Left cardiac atrium (tissue), 4 donors: ENCODE results near the gene MFAP4. TPM values are rescaled to one million over a fixed set of nuclear protein-coding genes. Genes with fewer than 3 reads are reported as not detected.

Experiments
- ATAC-seq, 2 donors: fragments of 200-7000 bp; cut with Tn5 transposase; one replicate each; pipeline ENCODE4 v1.9.1; 2020; ENCODE audit warnings: mild to moderate bottlenecking in 2 of 2, moderate library complexity in 2 of 2
- DNase-seq: peaks from one replicate; pipeline ENCODE4 v3.0.0-alpha.2; 2020
- intact Hi-C, 2 donors: fragments of 100-400 bp; cut with DNase I; formaldehyde crosslinking; loops; one replicate each; pipeline versions ENCODE4 v1.14.1 to v1.15.1; 2022 to 2023
- long read RNA-seq: library from polyadenylated mRNA; unstranded; transcript quantifications from one replicate; pipeline ENCODE4 v2.0.0, GENCODE V29; 2021
- total RNA-seq, 2 donors: library from RNA; stranded (reverse); fragmentation: NEBNext Ultra II Directional; extraction: Animal tissue kit (Norgen Biotek cat#: 25700); gene quantifications; one replicate each; pipeline ENCODE4 v1.2.1, GENCODE V29; 2021
- donor health status: DM: no; HTN: yes; CAD: no.
- donor health status: DM: no; HTN: yes; CAD: no; lungs with severe emphysema.
- donor health status: DM: yes; HTN: yes; CAD: no.
- donor health status: Dilated cardiomyopathy.

The MFAP4 gene, protein sequence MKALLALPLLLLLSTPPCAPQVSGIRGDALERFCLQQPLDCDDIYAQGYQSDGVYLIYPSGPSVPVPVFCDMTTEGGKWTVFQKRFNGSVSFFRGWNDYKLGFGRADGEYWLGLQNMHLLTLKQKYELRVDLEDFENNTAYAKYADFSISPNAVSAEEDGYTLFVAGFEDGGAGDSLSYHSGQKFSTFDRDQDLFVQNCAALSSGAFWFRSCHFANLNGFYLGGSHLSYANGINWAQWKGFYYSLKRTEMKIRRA
- total RNA-seq = 100 to 1,000 TPM in 1 of 2 donors, 10 to 100 TPM in 1; 44.8 to 104 TPM
- long read RNA-seq, transcript MFAP4-201 (6 exons, 1,873 nt) = major isoform, 34 of 37 reads
- long read RNA-seq, partial matches to known transcripts = 2 of 37 reads
- long read RNA-seq, other reads (novel, unspliced or antisense) = 0 of 37 reads

DNA sequence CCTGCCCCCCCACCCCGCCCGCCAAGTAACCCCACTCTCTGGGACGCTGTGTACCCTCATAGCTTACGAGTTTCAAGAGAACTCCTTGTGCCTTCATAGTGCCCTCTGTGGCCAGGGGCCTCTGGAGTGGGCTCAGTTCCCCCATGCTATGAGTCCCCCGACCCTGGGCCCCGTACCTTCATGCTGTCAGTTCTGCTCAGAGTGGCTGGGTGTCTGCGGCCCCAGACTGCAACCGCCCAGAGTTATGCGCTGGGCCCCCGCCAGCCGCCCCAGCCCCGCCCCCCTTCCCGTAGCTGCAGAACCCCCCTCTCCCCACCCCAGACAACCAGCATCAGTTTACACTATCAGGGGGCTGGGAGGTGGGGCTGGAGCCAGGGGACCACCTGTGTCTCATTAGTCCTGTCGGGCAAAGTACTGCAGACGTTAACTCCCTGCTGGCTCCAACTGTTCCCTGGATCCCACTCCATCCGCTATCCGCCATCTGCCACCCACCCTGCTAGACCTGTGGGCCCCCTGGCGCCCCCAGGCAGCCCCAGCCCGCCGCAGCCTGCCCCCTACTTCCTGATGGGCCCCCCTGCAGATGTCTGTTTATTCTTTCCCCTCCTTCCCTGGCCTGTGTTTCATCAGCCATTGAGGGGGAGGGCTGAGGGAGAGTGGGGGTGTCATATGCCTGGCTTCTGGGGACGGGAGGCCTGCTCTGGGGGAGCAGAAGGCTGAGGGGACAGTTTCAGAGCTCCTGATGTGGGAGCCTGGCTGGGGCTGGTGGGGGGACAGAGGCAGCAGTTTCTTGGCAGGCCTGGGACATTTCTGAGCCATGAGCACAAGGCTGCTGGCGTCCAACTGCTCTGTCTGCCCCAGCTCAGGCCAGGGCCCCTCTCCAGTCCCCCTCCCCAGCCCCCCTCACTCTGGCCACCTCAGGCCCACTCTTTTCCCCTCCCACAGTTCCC is at the start of gene MFAP4:
MFAP4 (minus strand) TSS at position 217 of the 947 bp plus-strand sequence; CDS start at position 182, 35 bp downstream.
- ATAC-seq (peak; percentile 62 to 76), DNase-seq (peak; percentile 72)
- intact Hi-C loops = no loop called here

DNA sequence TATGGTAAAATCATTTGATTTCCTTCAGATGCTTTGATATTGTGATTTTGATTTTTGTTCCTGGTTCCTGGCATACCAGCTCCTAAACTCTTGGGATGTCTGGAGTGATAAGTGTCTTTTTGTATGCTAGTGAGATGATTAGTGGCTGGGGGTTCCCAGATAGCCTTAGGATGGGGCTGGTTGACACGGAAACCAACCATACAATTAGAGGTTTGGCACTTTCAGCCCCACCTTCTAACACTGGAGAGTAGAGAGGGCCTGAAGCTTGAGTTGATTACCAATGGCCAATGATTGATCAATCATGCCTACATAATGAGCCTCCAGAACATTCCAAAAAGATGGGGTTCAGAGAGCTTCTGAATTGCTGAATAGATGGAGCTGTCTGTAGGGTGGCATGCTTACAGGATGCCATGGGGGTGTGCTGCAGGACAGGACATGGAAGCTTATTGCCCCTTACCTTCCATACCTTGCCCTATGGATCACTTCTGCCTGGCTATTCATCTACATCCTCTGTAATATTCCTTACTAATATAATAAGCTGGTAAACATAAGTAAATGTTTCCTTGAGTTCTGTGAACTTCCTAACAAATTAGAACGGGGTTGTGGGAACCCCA is 46.8 kb upstream of the MFAP4 start:
- intact Hi-C loops = no loop called here
- ATAC-seq = no peak
- DNase-seq = no peak

DNA sequence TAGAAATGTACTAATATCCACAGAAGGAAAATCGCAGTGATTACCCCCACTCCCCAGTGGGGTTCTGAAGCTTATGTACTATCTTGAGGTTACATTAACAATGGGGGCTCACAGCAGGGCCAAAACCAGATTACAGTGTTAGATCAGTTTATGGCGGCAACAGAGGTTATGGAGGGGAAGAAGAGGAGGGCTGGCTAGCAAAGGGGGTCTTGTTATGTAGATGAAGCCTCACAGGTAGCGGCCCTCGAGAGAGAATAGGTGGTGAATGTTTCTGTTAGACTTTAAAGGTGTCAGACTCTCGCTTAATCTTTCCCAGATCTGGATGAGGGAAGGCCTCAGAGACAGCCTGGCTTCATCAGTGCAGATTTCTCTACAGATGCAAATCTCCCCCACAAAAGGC is 46.3 kb upstream of the MFAP4 start:
- no peak for ATAC-seq

DNA sequence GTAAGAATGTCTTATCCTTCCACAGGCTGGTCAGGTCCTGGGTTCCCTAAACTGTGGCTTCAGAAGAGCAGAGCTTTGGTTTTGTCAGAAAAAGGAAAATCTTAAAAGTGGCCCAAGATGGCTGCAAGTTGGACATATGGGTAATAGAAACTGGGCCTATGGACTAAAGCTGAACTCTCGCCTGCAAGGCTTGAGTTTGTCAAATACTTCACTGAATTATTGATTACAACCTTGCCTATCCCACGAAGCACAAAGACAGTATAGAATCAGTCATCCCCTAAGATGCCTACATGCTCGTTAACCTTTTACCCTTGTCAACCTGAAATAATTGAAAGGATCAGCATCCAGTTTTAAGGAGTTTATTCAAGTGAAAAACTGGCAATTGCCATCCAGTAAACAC is 44.7 kb upstream of the MFAP4 start:
- DNase-seq (no peak), ATAC-seq (no peak)
- intact Hi-C loops = no loop called here

More for the DNA sequence above, 46.3 kb upstream of the MFAP4 start:
- intact Hi-C loops = no loop called here
- DNase-seq = no peak

DNA sequence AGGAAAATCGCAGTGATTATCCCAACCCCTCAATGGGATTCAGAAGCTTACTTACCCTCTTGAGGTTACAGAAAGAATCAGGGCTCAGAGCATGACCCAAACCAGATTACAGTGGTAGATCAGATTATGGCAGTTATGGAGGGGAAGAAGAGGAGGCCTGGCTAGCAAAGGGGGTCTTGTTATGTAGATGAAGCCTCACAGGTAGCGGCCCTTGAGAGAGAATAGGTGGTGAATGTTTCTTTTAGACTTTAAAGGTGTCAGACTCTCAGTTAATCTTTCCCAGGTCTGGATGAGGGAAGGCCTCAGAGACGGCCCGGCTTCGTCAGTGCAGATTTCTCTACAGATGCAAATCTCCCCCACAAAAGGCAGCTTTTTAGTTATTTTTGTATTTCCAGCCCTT is 39.6 kb upstream of the MFAP4 start:
- intact Hi-C loops = no loop called here
- DNase-seq = no peak
- no peak for ATAC-seq

GRCh38 chr17:19424934-19425868 is 38.2 kb upstream of the MFAP4 start:
- ATAC-seq = peak in 1 of 2 donors; percentile 33
- DNase-seq = no peak
- intact Hi-C loops = no loop called here

DNA sequence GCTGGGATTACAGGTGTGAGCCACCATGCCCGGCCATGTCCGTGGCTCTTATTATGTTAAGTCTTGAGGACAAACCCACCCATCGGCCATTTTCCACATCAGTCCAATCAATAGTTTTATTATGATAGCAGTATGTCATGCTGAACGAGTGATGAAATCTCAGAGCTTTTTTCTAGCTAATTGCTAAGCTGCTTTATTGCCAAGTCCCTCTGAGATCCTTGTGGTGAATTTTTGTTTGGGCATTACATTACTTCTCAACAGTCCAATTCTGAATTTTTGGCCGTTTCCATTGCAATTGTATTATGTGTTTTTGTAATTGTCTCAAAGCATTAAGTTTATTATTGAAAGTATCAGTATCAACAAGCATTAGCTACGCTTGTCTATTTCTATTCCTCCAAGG is 34.9 kb upstream of the MFAP4 start:
- ATAC-seq = no peak

GRCh38 chr17:19421219-19421618 is 34.2 kb upstream of the MFAP4 start:
- ATAC-seq (no peak), DNase-seq (no peak)
- intact Hi-C loops = no loop called here

More for the DNA sequence above, 34.9 kb upstream of the MFAP4 start:
- no peak for DNase-seq
- intact Hi-C loops = no loop called here

GRCh38 chr17:19418251-19418992 is 31.4 kb upstream of the MFAP4 start:
- ATAC-seq (peak in 1 of 2 donors; percentile 68), DNase-seq (peak; percentile 37)
- intact Hi-C loops = no loop called here

- ATAC-seq (no peak), DNase-seq (no peak)
- intact Hi-C loops = no loop called here
These were observed 30.6 kb upstream of the MFAP4 start for GRCh38 chr17:19417611-19418010.

DNA sequence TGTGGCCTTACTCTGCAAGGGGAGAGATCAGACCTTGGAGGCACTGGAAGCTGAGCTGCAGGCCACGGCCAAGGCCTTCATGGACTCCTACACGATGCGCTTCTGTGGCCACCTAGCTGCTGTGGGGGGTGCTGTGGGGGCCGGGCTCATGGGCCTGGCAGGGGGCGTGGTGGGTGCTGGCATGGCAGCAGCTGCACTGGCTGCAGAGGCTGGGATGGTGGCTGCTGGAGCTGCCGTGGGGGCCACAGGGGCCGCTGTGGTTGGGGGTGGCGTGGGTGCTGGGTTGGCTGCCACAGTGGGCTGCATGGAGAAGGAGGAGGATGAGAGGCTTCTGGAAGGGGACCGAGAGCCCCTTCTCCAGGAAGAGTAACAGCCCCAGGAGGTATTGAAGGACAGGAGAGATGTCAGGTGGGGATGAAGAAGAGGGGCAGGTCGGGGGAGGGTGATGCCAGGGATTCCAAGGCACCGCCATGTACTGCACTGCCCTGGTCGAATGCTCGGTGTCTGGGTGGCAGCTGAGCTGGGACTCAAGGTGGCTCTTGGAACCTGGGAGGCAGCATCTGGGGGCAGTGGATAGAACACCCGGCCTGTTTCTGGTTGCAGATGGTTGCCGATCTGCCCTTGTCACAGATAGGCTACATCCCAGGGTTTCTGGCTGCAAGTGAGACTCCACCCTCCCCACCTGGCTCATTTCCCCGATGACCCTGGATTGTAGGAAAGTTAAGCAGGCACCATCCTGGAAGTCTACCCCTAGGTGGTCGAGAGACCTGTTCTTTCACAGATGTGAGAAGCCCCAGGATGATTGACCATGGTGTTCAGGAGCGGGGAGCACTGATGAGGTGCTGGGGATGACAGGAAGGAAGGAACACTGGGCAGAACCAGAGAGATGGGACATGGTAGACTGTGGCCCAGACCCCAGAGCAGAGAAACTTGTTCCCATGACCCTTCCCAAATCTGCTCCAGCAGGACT is 29.1 kb upstream of the MFAP4 start:
- no peak for ATAC-seq
- intact Hi-C loops = no loop called here
- DNase-seq = no peak

- DNase-seq = no peak
- intact Hi-C loops = no loop called here
- ATAC-seq = no peak
These were observed 28.3 kb upstream of the MFAP4 start for GRCh38 chr17:19415311-19415710.

DNA sequence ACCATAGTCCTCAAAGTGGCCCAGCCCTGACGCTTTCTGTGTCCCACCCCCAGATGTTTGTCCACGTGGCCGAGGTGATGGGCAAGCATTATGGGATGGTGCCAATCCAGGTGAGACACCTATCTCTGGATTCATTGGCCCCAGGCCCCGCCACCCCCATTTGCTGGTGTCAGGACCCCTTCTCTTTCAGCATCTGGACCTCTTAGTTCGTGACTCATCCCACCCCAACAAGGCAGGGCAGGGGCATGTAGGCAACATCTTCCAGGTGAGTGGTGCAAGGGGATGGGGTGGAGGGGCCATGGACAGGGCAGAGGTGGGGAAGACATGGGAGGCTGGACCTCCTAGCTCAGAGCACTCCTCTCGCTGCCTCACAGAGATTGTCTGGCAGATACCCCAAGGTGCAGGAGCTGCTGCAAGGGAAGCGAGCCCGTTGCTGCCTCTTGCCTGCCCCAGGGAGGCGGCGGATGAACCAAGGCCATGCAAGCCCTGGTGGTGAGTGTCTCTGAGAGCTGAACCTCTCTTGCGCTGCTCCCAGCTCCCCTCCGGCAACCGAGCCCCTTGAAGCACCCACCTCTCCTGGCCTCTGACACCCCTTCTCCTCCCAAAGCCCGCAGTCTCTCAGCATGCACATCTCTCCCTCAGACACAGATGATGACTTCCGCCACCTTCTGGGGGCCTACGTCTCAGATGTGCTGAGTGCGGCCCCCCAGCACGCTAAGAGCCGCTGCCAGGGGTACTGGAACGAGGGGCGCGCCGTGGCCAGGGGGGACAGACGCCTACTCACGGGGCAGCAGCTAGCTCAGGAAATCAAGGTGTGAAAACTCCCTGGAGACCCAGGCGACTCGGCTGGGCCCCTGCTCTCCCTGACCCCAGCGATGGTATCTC is 27.6 kb upstream of the MFAP4 start:
- intact Hi-C loops = no loop called here
- no peak for DNase-seq
- no peak for ATAC-seq

DNA sequence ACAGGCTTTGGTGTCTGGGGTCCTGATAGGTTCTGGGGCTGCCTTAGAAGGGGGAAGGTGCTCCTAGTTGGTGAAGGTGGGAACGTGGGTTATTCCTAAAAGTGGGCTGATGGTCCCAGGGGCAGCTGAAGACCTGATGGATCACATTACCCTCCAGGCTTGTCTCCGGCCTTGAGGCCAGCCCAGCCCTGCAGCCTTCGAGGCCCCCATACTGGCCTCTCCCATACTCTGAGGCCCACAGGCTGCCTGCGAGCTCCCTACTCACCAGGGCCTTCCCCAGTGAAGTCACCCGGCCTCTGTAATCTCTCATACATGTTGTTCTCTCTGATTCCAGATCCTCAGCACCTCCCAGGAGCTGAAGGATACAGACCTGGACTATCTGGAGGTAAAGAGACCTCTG is 26.8 kb upstream of the MFAP4 start:
- no peak for ATAC-seq
- intact Hi-C loops = no loop called here
- DNase-seq = no peak

- DNase-seq (no peak), ATAC-seq (no peak)
- intact Hi-C loops = no loop called here
These were observed 26.0 kb upstream of the MFAP4 start for GRCh38 chr17:19412984-19413383.

GRCh38 chr17:19412510-19412909 is 25.5 kb upstream of the MFAP4 start:
- intact Hi-C loops = no loop called here
- DNase-seq (no peak), ATAC-seq (no peak)
